HepG2 (cell line): ENCODE data around the gene BPIFA1. TPM values are rescaled to one million over a fixed set of nuclear protein-coding genes. Genes with fewer than 3 reads are reported as not detected.

Source experiments
- ARHGAP35 ChIP-seq: sonication (generic); formaldehyde crosslinking; IDR thresholded peaks from 2 replicates; pipeline ENCODE4 v1.9.0; 2022; ENCODE audit warnings: mild to moderate bottlenecking, inconsistent platforms, moderate library complexity, missing genetic modification reagents, borderline replicate concordance
- BCL6 ChIP-seq: IDR thresholded peaks from 2 replicates; pipeline ENCODE4 v1.6.1; 2016; ENCODE audit warnings: missing genetic modification reagents, missing compliant biosample characterization
- BRCA1 ChIP-seq: sonication (generic); formaldehyde crosslinking; IDR thresholded peaks from 2 replicates; pipeline ENCODE4 v1.4.0; 2020; ENCODE audit warnings: missing genetic modification reagents
- CCAR2 ChIP-seq: fragments of 200-400 bp; formaldehyde crosslinking; optimal IDR thresholded peaks from 2 replicates; pipeline ENCODE3; 2018; ENCODE audit warnings: low read depth, mild to moderate bottlenecking, low read length, moderate library complexity
- DMAP1 ChIP-seq: IDR thresholded peaks from 2 replicates; pipeline ENCODE4 v1.6.1; 2016
- MATR3 ChIP-seq: sonication (generic); formaldehyde crosslinking; IDR thresholded peaks from 2 replicates; pipeline ENCODE4 v1.4.0; 2020; ENCODE audit warnings: missing genetic modification reagents
- POLR2AphosphoS2 ChIP-seq: IDR thresholded peaks from 2 replicates; pipeline ENCODE4 v1.6.1; 2011; ENCODE audit warnings: low read depth, low read length, improper control_type of control experiment
- SP1 ChIP-seq, 2 experiments: fragments of 450-650 bp in 1 of 2; sonication (generic) in 1 of 2; formaldehyde crosslinking in 1 of 2; IDR thresholded peaks; 2 replicates each; pipeline versions ENCODE4 v1.4.0 to v1.6.1; 2016 to 2020; ENCODE audit warnings: missing genetic modification reagents in 1 of 2
- SRF ChIP-seq: IDR thresholded peaks from 2 replicates; pipeline ENCODE4 v1.6.1; 2011; ENCODE audit warnings: mild to moderate bottlenecking, low read depth, low read length, moderate library complexity
- ZBTB20 ChIP-seq: sonication (generic); formaldehyde crosslinking; IDR thresholded peaks from 2 replicates; pipeline ENCODE4 v1.8.1; 2023; ENCODE audit warnings: missing genetic modification reagents, low read depth, mild to moderate bottlenecking, borderline replicate concordance
- ZMAT3 ChIP-seq: sonication (generic); formaldehyde crosslinking; conservative IDR thresholded peaks from 2 replicates; pipeline ENCODE4 v1.7.0; 2021; ENCODE audit warnings: missing genetic modification reagents
- ZNF589 ChIP-seq: sonication (generic); formaldehyde crosslinking; conservative IDR thresholded peaks from 2 replicates; pipeline ENCODE4 v1.8.0; 2022; ENCODE audit warnings: mild to moderate bottlenecking, moderate library complexity, missing genetic modification reagents
- polyA plus RNA-seq, 8 experiments: library from polyadenylated mRNA; depleted of rRNA in 3 of 8; stranded (reverse) in 7 of 8; unstranded in 1 of 8; fragments of >200 nt; fragmentation: Illumina TruSeq in 4 of 8; extraction: Trizol in 4 of 8; gene quantifications; 2 replicates each; pipeline versions ENCODE4 v1.2.1 to v1.2.3, GENCODE V29; 2011 to 2016; ENCODE audit warnings: low read depth in 4 of 8, missing spikeins in 1 of 8, mixed read lengths in 1 of 8; ENCODE audit not compliant: insufficient read depth in 1 of 8
- total RNA-seq, 5 experiments: library from RNA; depleted of rRNA; stranded (reverse); fragments of >200 nt; fragmentation: Illumina TruSeq; extraction: Trizol; gene quantifications; 2 replicates each; pipeline ENCODE4 v1.2.3, GENCODE V29; 2016; ENCODE audit warnings: low read depth in 1 of 5
- TF ChIP-seq, protein P1 (sequence below), 2 experiments: fragments of 450-650 bp in 1 of 2; sonication (generic) in 1 of 2; formaldehyde crosslinking; IDR thresholded peaks; 2 replicates each; pipeline versions ENCODE4 v1.5.0 to v1.8.0; 2020 to 2022; ENCODE audit warnings: mild to moderate bottlenecking in 1 of 2, missing genetic modification reagents in 1 of 2
- TF ChIP-seq, protein P2 (sequence below): sonication (generic); formaldehyde crosslinking; IDR thresholded peaks from 2 replicates; pipeline ENCODE4 v1.4.0; 2020; ENCODE audit warnings: missing genetic modification reagents
- TF ChIP-seq, protein P3 (sequence below): sonication (generic); formaldehyde crosslinking; IDR thresholded peaks from 2 replicates; pipeline ENCODE4 v1.4.0; 2020; ENCODE audit warnings: missing genetic modification reagents
- TF ChIP-seq, protein P4 (sequence below): sonication (generic); formaldehyde crosslinking; IDR thresholded peaks from 2 replicates; pipeline ENCODE4 v1.4.0; 2020; ENCODE audit warnings: missing genetic modification reagents
- TF ChIP-seq, protein P5 (sequence below): sonication (generic); formaldehyde crosslinking; IDR thresholded peaks from 2 replicates; pipeline ENCODE4 v1.4.0; 2020; ENCODE audit warnings: mild to moderate bottlenecking, missing genetic modification reagents

BPIFA1 gene
- total and polyA plus RNA-seq, 2 of the 13 experiments (the other 11 are each of a cell fraction or from before 2014, with no cell fraction given) = not detected

DNA sequence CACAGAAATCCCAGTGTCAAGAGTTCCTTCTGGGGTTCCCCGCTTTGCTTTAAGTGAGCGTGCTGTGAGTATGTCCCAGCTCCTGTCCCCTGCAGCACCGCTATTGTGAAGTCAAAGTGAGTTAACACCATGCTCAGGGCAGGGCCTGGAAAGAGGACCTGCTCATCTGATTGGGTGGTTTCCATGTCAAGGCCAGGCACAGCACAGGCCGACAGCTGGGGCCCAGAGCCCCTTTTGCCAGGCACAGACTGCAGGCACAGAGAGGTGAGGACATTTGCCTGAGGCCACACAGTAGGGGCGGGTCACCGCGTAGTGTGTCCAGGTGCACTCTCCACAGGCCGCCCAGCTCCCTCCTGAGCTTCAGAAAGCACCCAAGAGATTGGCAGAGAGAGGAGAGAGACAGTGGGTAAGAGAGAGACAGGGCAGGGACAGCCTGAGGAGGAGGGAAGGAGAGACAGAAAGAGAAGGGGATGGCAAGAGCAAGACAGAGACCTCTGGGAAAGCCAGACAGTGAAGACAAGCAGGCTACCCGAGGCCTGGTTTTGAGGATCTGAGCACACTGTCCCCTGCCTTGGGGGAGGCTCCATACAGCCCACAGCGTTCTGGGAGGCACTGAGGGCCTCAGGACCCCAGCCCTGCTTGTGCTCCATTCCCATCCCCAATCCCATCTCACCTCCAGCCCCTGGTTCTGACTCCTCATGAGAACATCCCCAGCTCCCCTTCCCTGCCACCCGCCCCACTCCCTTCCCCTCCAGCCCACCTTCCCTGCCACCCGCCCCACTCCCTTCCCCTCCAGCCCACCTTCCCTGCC is 40.7 kb downstream of the BPIFA1 start (continued):
- TF ChIP-seq SP1 (IDR thresholded peaks at IDR 0.05) (no peak), SP1 (CRISPR knock-in tag; IDR thresholded peaks at IDR 0.05) (no peak), DMAP1 (CRISPR knock-in tag) (no peak), ZBTB20 (CRISPR knock-in tag) (no peak), POLR2AphosphoS2 (no peak), ZNF589 (CRISPR knock-in tag) (no peak), MATR3 (CRISPR knock-in tag) (no peak), BRCA1 (CRISPR knock-in tag) (no peak), ARHGAP35 (CRISPR knock-in tag) (no peak), CCAR2 (no peak), ZMAT3 (CRISPR knock-in tag) (no peak), SRF (no peak), BCL6 (CRISPR knock-in tag) (peak; percentile 39; the same call in 1 of the 2 replicates)
- TF ChIP-seq, protein P1, sequence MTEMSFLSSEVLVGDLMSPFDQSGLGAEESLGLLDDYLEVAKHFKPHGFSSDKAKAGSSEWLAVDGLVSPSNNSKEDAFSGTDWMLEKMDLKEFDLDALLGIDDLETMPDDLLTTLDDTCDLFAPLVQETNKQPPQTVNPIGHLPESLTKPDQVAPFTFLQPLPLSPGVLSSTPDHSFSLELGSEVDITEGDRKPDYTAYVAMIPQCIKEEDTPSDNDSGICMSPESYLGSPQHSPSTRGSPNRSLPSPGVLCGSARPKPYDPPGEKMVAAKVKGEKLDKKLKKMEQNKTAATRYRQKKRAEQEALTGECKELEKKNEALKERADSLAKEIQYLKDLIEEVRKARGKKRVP (CRISPR knock-in tag; IDR thresholded peaks at IDR 0.05) = no peak
- TF ChIP-seq, protein P2, sequence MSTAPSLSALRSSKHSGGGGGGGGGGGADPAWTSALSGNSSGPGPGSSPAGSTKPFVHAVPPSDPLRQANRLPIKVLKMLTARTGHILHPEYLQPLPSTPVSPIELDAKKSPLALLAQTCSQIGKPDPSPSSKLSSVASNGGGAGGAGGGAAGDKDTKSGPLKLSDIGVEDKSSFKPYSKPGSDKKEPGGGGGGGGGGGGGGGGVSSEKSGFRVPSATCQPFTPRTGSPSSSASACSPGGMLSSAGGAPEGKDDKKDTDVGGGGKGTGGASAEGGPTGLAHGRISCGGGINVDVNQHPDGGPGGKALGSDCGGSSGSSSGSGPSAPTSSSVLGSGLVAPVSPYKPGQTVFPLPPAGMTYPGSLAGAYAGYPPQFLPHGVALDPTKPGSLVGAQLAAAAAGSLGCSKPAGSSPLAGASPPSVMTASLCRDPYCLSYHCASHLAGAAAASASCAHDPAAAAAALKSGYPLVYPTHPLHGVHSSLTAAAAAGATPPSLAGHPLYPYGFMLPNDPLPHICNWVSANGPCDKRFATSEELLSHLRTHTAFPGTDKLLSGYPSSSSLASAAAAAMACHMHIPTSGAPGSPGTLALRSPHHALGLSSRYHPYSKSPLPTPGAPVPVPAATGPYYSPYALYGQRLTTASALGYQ (CRISPR knock-in tag) = no peak
- TF ChIP-seq, protein P3, sequence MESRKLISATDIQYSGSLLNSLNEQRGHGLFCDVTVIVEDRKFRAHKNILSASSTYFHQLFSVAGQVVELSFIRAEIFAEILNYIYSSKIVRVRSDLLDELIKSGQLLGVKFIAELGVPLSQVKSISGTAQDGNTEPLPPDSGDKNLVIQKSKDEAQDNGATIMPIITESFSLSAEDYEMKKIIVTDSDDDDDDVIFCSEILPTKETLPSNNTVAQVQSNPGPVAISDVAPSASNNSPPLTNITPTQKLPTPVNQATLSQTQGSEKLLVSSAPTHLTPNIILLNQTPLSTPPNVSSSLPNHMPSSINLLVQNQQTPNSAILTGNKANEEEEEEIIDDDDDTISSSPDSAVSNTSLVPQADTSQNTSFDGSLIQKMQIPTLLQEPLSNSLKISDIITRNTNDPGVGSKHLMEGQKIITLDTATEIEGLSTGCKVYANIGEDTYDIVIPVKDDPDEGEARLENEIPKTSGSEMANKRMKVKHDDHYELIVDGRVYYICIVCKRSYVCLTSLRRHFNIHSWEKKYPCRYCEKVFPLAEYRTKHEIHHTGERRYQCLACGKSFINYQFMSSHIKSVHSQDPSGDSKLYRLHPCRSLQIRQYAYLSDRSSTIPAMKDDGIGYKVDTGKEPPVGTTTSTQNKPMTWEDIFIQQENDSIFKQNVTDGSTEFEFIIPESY (CRISPR knock-in tag) = no peak
- TF ChIP-seq, protein P4, sequence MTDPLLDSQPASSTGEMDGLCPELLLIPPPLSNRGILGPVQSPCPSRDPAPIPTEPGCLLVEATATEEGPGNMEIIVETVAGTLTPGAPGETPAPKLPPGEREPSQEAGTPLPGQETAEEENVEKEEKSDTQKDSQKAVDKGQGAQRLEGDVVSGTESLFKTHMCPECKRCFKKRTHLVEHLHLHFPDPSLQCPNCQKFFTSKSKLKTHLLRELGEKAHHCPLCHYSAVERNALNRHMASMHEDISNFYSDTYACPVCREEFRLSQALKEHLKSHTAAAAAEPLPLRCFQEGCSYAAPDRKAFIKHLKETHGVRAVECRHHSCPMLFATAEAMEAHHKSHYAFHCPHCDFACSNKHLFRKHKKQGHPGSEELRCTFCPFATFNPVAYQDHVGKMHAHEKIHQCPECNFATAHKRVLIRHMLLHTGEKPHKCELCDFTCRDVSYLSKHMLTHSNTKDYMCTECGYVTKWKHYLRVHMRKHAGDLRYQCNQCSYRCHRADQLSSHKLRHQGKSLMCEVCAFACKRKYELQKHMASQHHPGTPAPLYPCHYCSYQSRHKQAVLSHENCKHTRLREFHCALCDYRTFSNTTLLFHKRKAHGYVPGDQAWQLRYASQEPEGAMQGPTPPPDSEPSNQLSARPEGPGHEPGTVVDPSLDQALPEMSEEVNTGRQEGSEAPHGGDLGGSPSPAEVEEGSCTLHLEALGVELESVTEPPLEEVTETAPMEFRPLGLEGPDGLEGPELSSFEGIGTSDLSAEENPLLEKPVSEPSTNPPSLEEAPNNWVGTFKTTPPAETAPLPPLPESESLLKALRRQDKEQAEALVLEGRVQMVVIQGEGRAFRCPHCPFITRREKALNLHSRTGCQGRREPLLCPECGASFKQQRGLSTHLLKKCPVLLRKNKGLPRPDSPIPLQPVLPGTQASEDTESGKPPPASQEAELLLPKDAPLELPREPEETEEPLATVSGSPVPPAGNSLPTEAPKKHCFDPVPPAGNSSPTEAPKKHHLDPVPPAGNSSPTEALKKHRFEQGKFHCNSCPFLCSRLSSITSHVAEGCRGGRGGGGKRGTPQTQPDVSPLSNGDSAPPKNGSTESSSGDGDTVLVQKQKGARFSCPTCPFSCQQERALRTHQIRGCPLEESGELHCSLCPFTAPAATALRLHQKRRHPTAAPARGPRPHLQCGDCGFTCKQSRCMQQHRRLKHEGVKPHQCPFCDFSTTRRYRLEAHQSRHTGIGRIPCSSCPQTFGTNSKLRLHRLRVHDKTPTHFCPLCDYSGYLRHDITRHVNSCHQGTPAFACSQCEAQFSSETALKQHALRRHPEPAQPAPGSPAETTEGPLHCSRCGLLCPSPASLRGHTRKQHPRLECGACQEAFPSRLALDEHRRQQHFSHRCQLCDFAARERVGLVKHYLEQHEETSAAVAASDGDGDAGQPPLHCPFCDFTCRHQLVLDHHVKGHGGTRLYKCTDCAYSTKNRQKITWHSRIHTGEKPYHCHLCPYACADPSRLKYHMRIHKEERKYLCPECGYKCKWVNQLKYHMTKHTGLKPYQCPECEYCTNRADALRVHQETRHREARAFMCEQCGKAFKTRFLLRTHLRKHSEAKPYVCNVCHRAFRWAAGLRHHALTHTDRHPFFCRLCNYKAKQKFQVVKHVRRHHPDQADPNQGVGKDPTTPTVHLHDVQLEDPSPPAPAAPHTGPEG = no peak
- TF ChIP-seq, protein P5, sequence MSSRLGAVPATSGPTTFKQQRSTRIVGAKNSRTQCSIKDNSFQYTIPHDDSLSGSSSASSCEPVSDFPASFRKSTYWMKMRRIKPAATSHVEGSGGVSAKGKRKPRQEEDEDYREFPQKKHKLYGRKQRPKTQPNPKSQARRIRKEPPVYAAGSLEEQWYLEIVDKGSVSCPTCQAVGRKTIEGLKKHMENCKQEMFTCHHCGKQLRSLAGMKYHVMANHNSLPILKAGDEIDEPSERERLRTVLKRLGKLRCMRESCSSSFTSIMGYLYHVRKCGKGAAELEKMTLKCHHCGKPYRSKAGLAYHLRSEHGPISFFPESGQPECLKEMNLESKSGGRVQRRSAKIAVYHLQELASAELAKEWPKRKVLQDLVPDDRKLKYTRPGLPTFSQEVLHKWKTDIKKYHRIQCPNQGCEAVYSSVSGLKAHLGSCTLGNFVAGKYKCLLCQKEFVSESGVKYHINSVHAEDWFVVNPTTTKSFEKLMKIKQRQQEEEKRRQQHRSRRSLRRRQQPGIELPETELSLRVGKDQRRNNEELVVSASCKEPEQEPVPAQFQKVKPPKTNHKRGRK (CRISPR knock-in tag) = no peak
